HG03095 (cell line): ENCODE results near the gene COL3A1.

ENCODE experiments used
- ATAC-seq: cut with Tn5 transposase; IDR thresholded peaks from one replicate; pipeline ENCODE4 v1.9.1; 2021; ENCODE audit warnings: moderate library complexity; ENCODE audit not compliant: unreplicated experiment

COL3A1 gene

GRCh38 chr2:188975497-188976102, 1.4 kb downstream of the COL3A1 start:
- no peak for ATAC-seq

DNA sequence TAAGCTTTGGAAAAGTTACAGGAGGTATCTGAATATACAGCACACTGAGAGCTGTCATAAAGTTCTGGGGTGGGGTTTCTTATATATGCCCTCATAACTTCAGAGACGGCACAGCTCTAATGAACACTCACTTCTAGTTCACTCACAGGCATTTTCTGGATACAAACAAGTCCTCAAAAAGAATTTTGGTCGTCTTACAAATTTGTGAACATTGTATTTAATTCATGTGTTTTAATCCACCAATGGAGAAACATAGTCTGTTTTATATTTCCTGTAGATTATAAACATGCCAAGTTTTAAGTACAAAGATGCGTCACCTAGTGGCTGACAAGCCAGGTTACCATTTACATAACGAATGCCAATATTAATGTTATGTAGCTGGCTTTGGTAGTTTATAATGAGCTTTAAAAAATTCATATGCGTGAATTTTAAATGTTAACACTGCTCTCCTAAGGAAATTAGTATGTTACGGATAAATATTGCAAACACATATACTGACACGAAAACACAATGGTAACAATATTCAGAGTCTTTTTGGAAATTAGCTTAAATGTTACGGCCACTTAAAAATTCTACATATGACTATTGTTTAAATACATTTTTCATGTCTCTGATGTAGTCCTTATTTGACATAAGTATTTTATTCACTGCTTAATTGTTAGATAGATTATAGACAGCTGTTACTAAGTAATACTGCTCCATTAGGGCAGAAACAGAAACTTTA, 2.5 kb downstream of the COL3A1 start:
- ATAC-seq, result no peak

GRCh38 chr2:188977317-188977716, 3.1 kb downstream of the COL3A1 start:
- no peak for ATAC-seq

GRCh38 chr2:188978291-188979081, 4.3 kb downstream of the COL3A1 start:
- peak; percentile 88 for ATAC-seq

- ATAC-seq, result peak; percentile 2
Measured at GRCh38 chr2:188979187-188980114, 5.3 kb downstream of the COL3A1 start.

DNA sequence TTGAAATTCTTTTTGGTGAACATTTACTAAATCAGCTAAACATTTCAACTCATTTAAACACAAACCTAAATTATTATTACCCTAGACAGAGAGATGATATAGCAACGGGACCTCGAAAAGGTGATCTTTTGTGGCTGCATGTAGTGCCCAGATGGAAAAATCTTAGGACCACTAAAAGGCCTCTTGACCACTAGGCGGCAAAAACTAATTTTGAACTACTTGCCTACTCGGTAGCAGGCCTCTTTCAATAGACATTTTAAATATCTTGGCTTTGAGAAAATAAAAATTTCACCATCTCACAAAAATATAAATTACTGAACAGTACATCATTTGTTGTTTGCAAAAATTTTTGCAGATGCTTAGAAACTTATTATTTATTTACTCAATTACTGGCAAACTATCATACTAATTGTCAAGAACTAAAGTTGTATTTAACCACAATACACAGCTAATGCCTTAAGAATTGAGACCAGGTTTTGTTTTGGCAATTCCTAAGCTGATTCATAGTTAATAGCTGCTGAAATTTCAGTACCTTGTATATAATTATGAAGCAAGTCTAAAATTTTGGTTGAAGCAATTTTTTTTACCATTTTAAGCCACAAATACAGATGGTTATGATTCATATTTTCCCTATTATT, 9.4 kb downstream of the COL3A1 start:
- no peak for ATAC-seq

DNA sequence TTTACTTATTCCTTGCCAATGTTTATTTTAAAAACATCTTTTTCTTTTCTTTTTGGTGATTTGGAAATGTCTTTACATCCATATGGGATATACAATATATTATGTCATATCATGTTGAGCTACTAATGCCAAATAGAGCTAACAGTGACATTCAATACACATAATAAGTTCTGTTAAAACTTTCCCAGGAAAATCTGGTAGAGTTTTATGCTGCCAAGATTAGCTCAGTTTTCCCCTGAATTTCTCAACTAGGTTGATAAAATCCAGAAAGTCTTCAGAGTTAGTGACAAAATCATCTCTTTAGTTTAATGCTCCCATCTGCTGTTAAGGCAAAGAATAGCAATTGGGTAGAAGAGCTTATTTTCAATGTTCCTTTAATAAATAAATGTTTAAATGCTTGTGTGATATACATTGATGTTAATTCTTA, 9.9 kb downstream of the COL3A1 start:
- ATAC-seq, result no peak

GRCh38 chr2:188984680-188985079, 10.5 kb downstream of the COL3A1 start:
- ATAC-seq, result no peak

GRCh38 chr2:188986839-188987238, 12.7 kb downstream of the COL3A1 start:
- ATAC-seq, result no peak

- ATAC-seq, result no peak
Measured at GRCh38 chr2:188993247-188993646, 19.1 kb downstream of the COL3A1 start.

- no peak for ATAC-seq
Measured at GRCh38 chr2:188997263-188997662, 23.1 kb downstream of the COL3A1 start.

DNA sequence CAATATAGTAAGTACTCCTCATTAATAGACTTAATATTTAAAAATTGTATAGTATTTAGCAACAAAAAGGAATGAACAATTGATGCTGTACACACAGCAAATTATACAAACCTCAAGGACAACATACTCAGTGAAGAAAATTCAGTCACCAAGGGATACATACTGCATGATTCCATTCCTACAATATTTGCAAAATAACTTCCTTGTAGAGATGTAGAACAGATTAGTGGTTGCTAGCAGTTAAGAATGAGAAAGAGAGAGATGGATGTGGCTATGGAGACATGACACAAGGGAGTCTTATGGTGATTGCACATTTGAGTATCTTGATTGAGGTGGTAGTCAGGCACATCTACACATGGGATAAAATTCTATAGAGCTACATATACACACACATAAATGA, 26.0 kb downstream of the COL3A1 start:
- no peak for ATAC-seq

DNA sequence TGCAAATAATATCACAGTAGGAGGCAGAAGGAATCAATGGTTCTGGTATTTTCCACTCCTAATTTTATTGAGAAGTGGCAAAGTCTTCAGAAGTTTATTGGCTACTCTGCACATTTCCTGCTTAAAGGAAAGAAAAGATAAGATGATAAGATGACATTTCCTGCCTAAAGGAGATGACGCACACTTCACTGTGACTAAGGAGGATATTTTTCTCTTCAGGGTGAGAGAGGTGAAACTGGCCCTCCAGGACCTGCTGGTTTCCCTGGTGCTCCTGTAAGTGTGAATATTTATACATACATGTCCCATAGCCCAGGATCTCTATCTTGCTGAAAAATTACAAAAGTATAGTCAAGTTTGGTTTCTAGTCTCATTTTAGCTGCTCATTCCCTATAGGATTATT, 27.9 kb downstream of the COL3A1 start:
- no peak for ATAC-seq

GRCh38 chr2:189008555-189009262, 34.5 kb downstream of the COL3A1 start:
- ATAC-seq, result no peak

DNA sequence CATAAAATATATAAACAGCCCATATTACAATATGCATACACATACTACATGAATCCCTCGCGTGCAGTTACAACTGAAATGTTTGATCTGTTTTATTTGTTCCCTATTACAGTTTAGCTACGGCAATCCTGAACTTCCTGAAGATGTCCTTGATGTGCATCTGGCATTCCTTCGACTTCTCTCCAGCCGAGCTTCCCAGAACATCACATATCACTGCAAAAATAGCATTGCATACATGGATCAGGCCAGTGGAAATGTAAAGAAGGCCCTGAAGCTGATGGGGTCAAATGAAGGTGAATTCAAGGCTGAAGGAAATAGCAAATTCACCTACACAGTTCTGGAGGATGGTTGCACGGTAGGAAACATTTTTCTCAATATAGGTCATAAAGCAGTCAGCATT, 36.4 kb downstream of the COL3A1 start:
- ATAC-seq, result no peak

DNA sequence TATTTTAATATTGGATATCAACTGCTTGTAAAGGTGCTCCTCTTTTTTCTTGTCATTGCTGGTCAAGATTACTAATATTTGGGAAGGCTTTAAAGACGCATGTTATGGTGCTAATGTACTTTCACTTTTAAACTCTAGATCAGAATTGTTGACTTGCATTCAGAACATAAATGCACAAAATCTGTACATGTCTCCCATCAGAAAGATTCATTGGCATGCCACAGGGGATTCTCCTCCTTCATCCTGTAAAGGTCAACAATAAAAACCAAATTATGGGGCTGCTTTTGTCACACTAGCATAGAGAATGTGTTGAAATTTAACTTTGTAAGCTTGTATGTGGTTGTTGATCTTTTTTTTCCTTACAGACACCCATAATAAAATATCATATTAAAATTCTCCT, 38.2 kb downstream of the COL3A1 start:
- ATAC-seq, result no peak

- ATAC-seq, result no peak
Measured at GRCh38 chr2:189013031-189013430, 38.9 kb downstream of the COL3A1 start.

DNA sequence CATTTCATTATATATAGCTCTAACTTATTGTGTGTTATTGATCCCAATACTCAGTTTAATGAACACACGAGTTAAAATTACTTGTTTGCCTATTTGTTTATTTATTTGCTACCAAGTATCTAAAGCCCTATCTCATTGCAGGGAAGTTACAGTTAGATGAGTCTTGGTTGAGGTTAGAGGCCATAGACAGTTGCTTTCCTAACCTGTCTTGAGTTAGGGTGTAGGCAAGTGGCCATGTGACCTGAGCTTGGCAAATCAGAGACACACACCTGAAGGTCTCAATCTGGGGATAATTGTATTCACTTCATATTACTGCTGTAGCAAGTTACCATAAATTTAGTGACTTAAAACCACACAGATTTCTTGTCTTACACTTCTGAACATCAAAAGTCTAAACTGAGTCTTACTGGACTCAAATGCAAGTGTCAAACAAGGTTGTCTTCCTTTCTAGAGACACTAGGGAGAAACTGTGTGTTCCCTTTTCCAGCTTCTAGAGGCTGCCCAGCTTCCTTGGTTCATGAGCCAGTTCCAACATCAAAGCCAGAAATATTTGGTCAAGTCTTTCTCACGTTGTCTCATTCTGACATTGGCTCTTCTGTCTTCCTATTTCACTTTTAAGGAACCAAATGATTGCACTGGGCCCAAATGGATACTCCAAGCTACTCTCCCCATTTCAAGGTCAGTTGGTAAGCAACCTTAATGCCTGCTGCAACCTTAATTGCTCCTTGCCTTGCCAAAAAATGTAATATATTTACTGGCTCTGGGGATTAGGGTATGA, 39.7 kb downstream of the COL3A1 start:
- ATAC-seq, result no peak
